Spleen (tissue), 11 donors: ENCODE measurements around the gene CEP128. TPM values are rescaled to one million over a fixed set of nuclear protein-coding genes. Genes with fewer than 3 reads are reported as not detected.

ENCODE experiments used
- DNase-seq: peaks from one replicate; pipeline ENCODE4 v3.0.0-alpha.2; 2020
- H3K27ac ChIP-seq, 8 donors: fragments of 200-600 bp; sonication (generic) in 7 of 8; 1 replicate in 4 of 8; 2 replicates in 4 of 8; pipeline versions ENCODE4 v1.5.0 to v1.8.0; 2016 to 2021; ENCODE audit warnings: inconsistent platforms in 4 of 8, mild to moderate bottlenecking in 4 of 8, moderate library complexity in 1 of 8
- H3K27me3 ChIP-seq, 7 donors: fragments of 200-600 bp; sonication (generic) in 6 of 7; replicated peaks in 1 of 7; 1 replicate in 4 of 7; 2 replicates in 3 of 7; pipeline versions ENCODE4 v1.5.0 to v1.8.0; 2016 to 2021; ENCODE audit warnings: inconsistent platforms in 3 of 7, mild to moderate bottlenecking in 1 of 7
- H3K36me3 ChIP-seq, 6 donors: fragments of 200-600 bp; sonication (generic) in 5 of 6; 1 replicate in 4 of 6; 2 replicates in 2 of 6; pipeline versions ENCODE4 v1.5.0 to v1.8.0; 2016 to 2021; ENCODE audit warnings: inconsistent platforms in 2 of 6
- H3K4me1 ChIP-seq, 6 donors: fragments of 200-600 bp; sonication (generic) in 5 of 6; 1 replicate in 3 of 6; 2 replicates in 3 of 6; pipeline versions ENCODE4 v1.5.0 to v1.8.0; 2016 to 2021; ENCODE audit warnings: inconsistent platforms in 3 of 6
- H3K4me3 ChIP-seq, 8 donors: fragments of 200-600 bp; sonication (generic) in 7 of 8; 1 replicate in 4 of 8; 2 replicates in 4 of 8; pipeline versions ENCODE4 v1.5.0 to v1.8.0; 2016 to 2021; ENCODE audit warnings: inconsistent platforms in 4 of 8, mild to moderate bottlenecking in 4 of 8, moderate library complexity in 2 of 8
- H3K9me3 ChIP-seq, 8 donors: fragments of 200-600 bp; sonication (generic) in 7 of 8; 1 replicate in 4 of 8; 2 replicates in 4 of 8; pipeline versions ENCODE4 v1.5.0 to v1.8.0; 2016 to 2021; ENCODE audit warnings: inconsistent platforms in 4 of 8
- CTCF ChIP-seq, 11 experiments: fragments of 200-600 bp in 7 of 11; fragments of 450-650 bp in 4 of 11; sonication (generic) in 4 of 11; IDR thresholded peaks in 8 of 11; conservative IDR thresholded peaks in 3 of 11; 1 replicate in 7 of 11; 2 replicates in 4 of 11; pipeline versions ENCODE4 v1.4.0 to v1.8.0; 2016 to 2021; ENCODE audit warnings: antibody characterized with exemption in 11 of 11, inconsistent platforms in 4 of 11, mild to moderate bottlenecking in 1 of 11
- POLR2A ChIP-seq, 3 donors: fragments of 450-650 bp; IDR thresholded peaks; one replicate each; pipeline ENCODE4 v1.5.1; 2017; ENCODE audit warnings: antibody characterized with exemption in 3 of 3, mild to moderate bottlenecking in 1 of 3
- POLR2AphosphoS5 ChIP-seq, 3 donors: sonication (generic); formaldehyde crosslinking; IDR thresholded peaks; one replicate each; pipeline ENCODE4 v1.5.1; 2017; ENCODE audit warnings: antibody characterized with exemption in 3 of 3
- WGBS, 5 donors: extraction: QIAGEN DNeasy Blood & Tissue Kit in 3 of 5; methylation state at CpG; one replicate each; pipeline versions ENCODE4 v1.1.5 to v1.1.7; 2013 to 2018; 5-methylcytosine and 5-hydroxymethylcytosine counted together
- intact Hi-C: fragments of 100-400 bp; cut with DNase I; formaldehyde crosslinking; loops from one replicate; pipeline ENCODE4 v1.15.0; 2023; ENCODE audit warnings: low total_unique reads
- polyA plus RNA-seq, 3 donors: library from polyadenylated mRNA; stranded (reverse); fragments of 200-250 nt; gene quantifications; one replicate each; pipeline ENCODE4 v1.2.1, GENCODE V29; 2013
- total RNA-seq, 7 donors: library from RNA; depleted of rRNA in 3 of 7; stranded (reverse); fragments of >200 nt in 3 of 7; fragmentation: NEBNext Ultra II Directional in 4 of 7; extraction: Animal tissue kit (Norgen Biotek cat#: 25700) in 4 of 7; gene quantifications; one replicate each; pipeline versions ENCODE4 v1.1.0 to v1.2.1, GENCODE V29; 2016 to 2021
- donor health status: healthy with polysubstance abuse.
- donor health status: DM: no; HTN: no; CAD: no; lungs with moderate emphysema.
- donor health status: DM: no; HTN: no; CAD: no.
- donor health status: Bipolar disorder and iron deficiency.
- donor health status: healthy.
- donor health status: DM: no; HTN: no; CAD: no.
- donor health status: DM: yes; HTN: yes; CAD: no.

The CEP128 gene
- total and polyA plus RNA-seq, 10 donors = 1.5 to 34.2 (median 15.7) TPM

- H3K27me3 ChIP-seq = peaks cover 0 to 14% (median 0%) of the 10 kb centered on the region in 7 donors
- no peaks in the 10 kb centered on the region for H3K36me3 ChIP-seq
- H3K4me1 ChIP-seq = peaks cover 0 to 8% (median 1%) of the 10 kb centered on the region in 6 donors
- H3K4me3 ChIP-seq = no peak overlapping the region
- WGBS, 5 donors = 37 to 52% (median 45%) methylated on average over 6 of the region's 6 CpGs
- DNase-seq = no peak
- no peaks in the 10 kb centered on the region for H3K9me3 ChIP-seq
- intact Hi-C loops = loop anchor here (5.0 kb wide), 2 partner anchors 35 to 480 kb away; no protein-coding TSS in a partner anchor
- TF ChIP-seq CTCF (IDR thresholded peaks at IDR 0.05 in 8 of 11, conservative IDR thresholded peaks at IDR 0.05 in 3 of 11) (peak; percentile 44 to 92 (median 86)), POLR2A (IDR thresholded peaks at IDR 0.05) (no peak)
- H3K27ac ChIP-seq = no peak overlapping the region
Measured at GRCh38 chr14:80987235-80988032, 45.9 kb upstream of the CEP128 start.

GRCh38 chr14:80982711-80983110, 41.2 kb upstream of the CEP128 start:
- H3K4me1 ChIP-seq = peaks cover 0 to 5% (median 1%) of the 10 kb centered on the region in 6 donors
- intact Hi-C loops = no loop called here
- no peaks in the 10 kb centered on the region for H3K36me3 ChIP-seq
- TF ChIP-seq POLR2AphosphoS5 (IDR thresholded peaks at IDR 0.05) (no peak), CTCF (IDR thresholded peaks at IDR 0.05 in 8 of 11, conservative IDR thresholded peaks at IDR 0.05 in 3 of 11) (no peak), POLR2A (IDR thresholded peaks at IDR 0.05) (no peak)
- H3K4me3 ChIP-seq = no peak overlapping the region
- H3K9me3 ChIP-seq = no peaks in the 10 kb centered on the region
- DNase-seq = no peak
- 82 to 96% (median 91%) methylated on average over 2 of the region's 2 CpGs for WGBS, 5 donors
- no peak overlapping the region for H3K27ac ChIP-seq
- H3K27me3 ChIP-seq = peaks cover 0 to 3% (median 0%) of the 10 kb centered on the region in 7 donors

DNA sequence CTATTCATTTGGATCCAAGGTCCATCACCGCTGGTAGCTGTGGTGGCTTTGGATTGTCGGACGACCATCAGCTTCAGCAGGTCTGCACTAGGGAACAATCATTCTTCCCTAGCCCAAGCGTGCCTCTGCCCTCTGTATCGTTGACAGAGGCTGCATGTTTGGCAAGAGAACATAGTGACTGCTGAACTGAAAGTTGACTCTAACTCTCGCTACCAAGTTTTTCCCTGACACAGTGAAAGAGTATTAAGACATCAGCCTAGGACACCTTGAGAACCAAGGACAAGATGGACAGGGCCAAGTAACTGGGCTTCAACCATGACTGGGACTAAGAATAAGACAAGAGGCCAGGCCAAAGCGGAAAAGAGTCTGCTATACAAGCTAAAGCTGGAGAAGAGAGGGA, 40.1 kb upstream of the CEP128 start:
- Histone ChIP-seq H3K4me3 (no peak overlapping the region), H3K27me3 (no peaks in the 10 kb centered on the region), H3K36me3 (no peaks in the 10 kb centered on the region), H3K27ac (no peak overlapping the region), H3K4me1 (no peaks in the 10 kb centered on the region), H3K9me3 (no peaks in the 10 kb centered on the region)
- intact Hi-C loops = no loop called here
- WGBS, 5 donors = 91 to 97% (median 93%) methylated on average over 7 of the region's 7 CpGs
- TF ChIP-seq CTCF (IDR thresholded peaks at IDR 0.05 in 8 of 11, conservative IDR thresholded peaks at IDR 0.05 in 3 of 11) (no peak), POLR2AphosphoS5 (IDR thresholded peaks at IDR 0.05) (no peak), POLR2A (IDR thresholded peaks at IDR 0.05) (no peak)
- DNase-seq = no peak

GRCh38 chr14:80981156-80981555, 39.6 kb upstream of the CEP128 start:
- DNase-seq = no peak
- H3K27ac ChIP-seq = no peak overlapping the region
- H3K4me3 ChIP-seq = no peak overlapping the region
- H3K36me3 ChIP-seq = no peaks in the 10 kb centered on the region
- TF ChIP-seq CTCF (IDR thresholded peaks at IDR 0.05 in 8 of 11, conservative IDR thresholded peaks at IDR 0.05 in 3 of 11) (no peak), POLR2AphosphoS5 (IDR thresholded peaks at IDR 0.05) (no peak), POLR2A (IDR thresholded peaks at IDR 0.05) (no peak)
- no peaks in the 10 kb centered on the region for H3K4me1 ChIP-seq
- 73 to 86% (median 79%) methylated on average over 3 of the region's 3 CpGs for WGBS, 5 donors
- H3K9me3 ChIP-seq = no peaks in the 10 kb centered on the region
- no peaks in the 10 kb centered on the region for H3K27me3 ChIP-seq
- intact Hi-C loops = no loop called here
